IMR-90 (cell line): Measurements from ENCODE around the gene CDK17. TPM values are rescaled to one million over a fixed set of nuclear protein-coding genes. Genes with fewer than 3 reads are reported as not detected.
A peak's percentile ranks its signal among the peaks of the same experiment; 100 is the strongest.
"Not testable (repeated sequence)": the region's sequence is repeated elsewhere in the genome, so short reads cannot be mapped to it uniquely, and the experiment has no call there.

Experiments used
- ATAC-seq: fragments of 200-7000 bp; cut with Tn5 transposase; 2 replicates; pipeline ENCODE4 v1.9.1; 2020; ENCODE audit warnings: low read depth, mild to moderate bottlenecking, moderate library complexity
- BruUV-seq: library from RNA; stranded (reverse); fragments of 400-500 nt; replicated peaks from 2 replicates; lab custom pipeline; 2021; lab: Mats Ljungman, UMichigan
- CTCF ChIA-PET: fragments of 300-600 bp; formaldehyde crosslinking; extraction: SDS; loops from one replicate; lab custom pipeline; 2021; ENCODE audit warnings: antibody characterized with exemption; lab: Yijun Ruan, JAX
- POLR2A ChIA-PET: fragments of 300-600 bp; sonication (Branson Sonifier 250); formaldehyde crosslinking; loops from one replicate; lab custom pipeline; 2022; ENCODE audit warnings: antibody characterized with exemption; ENCODE audit not compliant: unreplicated experiment; lab: Charles Lee
- DNase-seq: peaks from one replicate; pipeline ENCODE4 v3.0.0; 2013
- H2AFZ ChIP-seq: replicated peaks from 2 replicates; pipeline ENCODE3; 2013; ENCODE audit warnings: low read length, mild to moderate bottlenecking; ENCODE audit not compliant: poor library complexity
- H2AK5ac ChIP-seq: 2 replicates; pipeline ENCODE4 v1.6.1; 2013; ENCODE audit warnings: low read depth, low read length, inconsistent platforms
- H2AK9ac ChIP-seq: replicated peaks from 2 replicates; pipeline ENCODE3; 2013; ENCODE audit warnings: mild to moderate bottlenecking, low read depth, low read length, moderate library complexity; ENCODE audit not compliant: poor library complexity
- H2BK120ac ChIP-seq: 2 replicates; pipeline ENCODE4 v1.6.1; 2013; ENCODE audit warnings: low read depth, low read length, inconsistent platforms
- H2BK15ac ChIP-seq: 3 replicates; pipeline ENCODE4 v1.6.1; 2013; ENCODE audit warnings: low read depth, low read length, inconsistent platforms
- H2BK20ac ChIP-seq: 2 replicates; pipeline ENCODE4 v1.6.1; 2013; ENCODE audit warnings: low read depth, mild to moderate bottlenecking, inconsistent platforms, low read length, moderate library complexity
- H2BK5ac ChIP-seq: 2 replicates; pipeline ENCODE4 v1.6.1; 2013; ENCODE audit warnings: mild to moderate bottlenecking, low read depth, low read length, inconsistent platforms; ENCODE audit not compliant: poor library complexity, severe bottlenecking
- H3K14ac ChIP-seq: replicated peaks from 2 replicates; pipeline ENCODE4 v1.6.1; 2013; ENCODE audit warnings: low read depth, low read length, inconsistent platforms
- H3K18ac ChIP-seq: 2 replicates; pipeline ENCODE4 v1.6.1; 2013; ENCODE audit warnings: low read depth, low read length, control low read depth
- H3K23ac ChIP-seq: 2 replicates; pipeline ENCODE4 v1.6.1; 2013; ENCODE audit warnings: low read depth, low read length, inconsistent platforms
- H3K27ac ChIP-seq: 2 replicates; pipeline ENCODE4 v1.5.1; 2013; ENCODE audit warnings: mild to moderate bottlenecking, control low read depth, low read length; ENCODE audit not compliant: insufficient read depth
- H3K27me3 ChIP-seq: 2 replicates; pipeline ENCODE4 v1.6.1; 2013; ENCODE audit warnings: low read length; ENCODE audit not compliant: control insufficient read depth, insufficient read depth
- H3K36me3 ChIP-seq: 2 replicates; pipeline ENCODE4 v1.6.1; 2013; ENCODE audit warnings: low read length, mixed read lengths; ENCODE audit not compliant: control insufficient read depth, insufficient read depth
- H3K4ac ChIP-seq: 2 replicates; pipeline ENCODE4 v1.6.1; 2013; ENCODE audit warnings: low read depth, low read length, inconsistent platforms
- H3K4me1 ChIP-seq: 2 replicates; pipeline ENCODE4 v1.6.1; 2013; ENCODE audit warnings: low read length, mixed read lengths; ENCODE audit not compliant: control insufficient read depth, insufficient read depth
- H3K4me2 ChIP-seq: 2 replicates; pipeline ENCODE4 v1.6.1; 2013; ENCODE audit warnings: low read depth, mild to moderate bottlenecking, control low read depth, low read length, moderate library complexity
- H3K4me3 ChIP-seq: 2 replicates; pipeline ENCODE4 v1.5.1; 2013; ENCODE audit warnings: low read depth, mild to moderate bottlenecking, control low read depth, low read length, moderate library complexity; ENCODE audit not compliant: insufficient read depth
- H3K56ac ChIP-seq: 2 replicates; pipeline ENCODE4 v1.6.1; 2013; ENCODE audit warnings: low read length, inconsistent platforms; ENCODE audit not compliant: insufficient read depth; ENCODE audit errors: extremely low read depth
- H3K79me1 ChIP-seq, 2 experiments: 2 replicates each; pipeline ENCODE4 v1.6.1; 2013; ENCODE audit warnings: low read length in 2 of 2, inconsistent platforms in 1 of 2, low read depth in 1 of 2
- H3K9ac ChIP-seq: 2 replicates; pipeline ENCODE4 v1.6.1; 2013; ENCODE audit warnings: low read depth, low read length, control low read depth
- H3K9me1 ChIP-seq: 2 replicates; pipeline ENCODE4 v1.6.1; 2013; ENCODE audit warnings: low read length, inconsistent platforms; ENCODE audit not compliant: insufficient read depth
- H3K9me3 ChIP-seq: 2 replicates; pipeline ENCODE4 v1.6.1; 2013; ENCODE audit warnings: low read length; ENCODE audit not compliant: control insufficient read depth, insufficient read depth
- H4K20me1 ChIP-seq: 2 replicates; pipeline ENCODE4 v1.6.1; 2013; ENCODE audit warnings: low read length, inconsistent platforms; ENCODE audit not compliant: insufficient read depth
- H4K5ac ChIP-seq: 2 replicates; pipeline ENCODE4 v1.6.1; 2013; ENCODE audit warnings: mild to moderate bottlenecking, low read depth, low read length, control low read depth
- H4K8ac ChIP-seq, 2 experiments: 2 replicates each; pipeline ENCODE4 v1.6.1; 2013; ENCODE audit warnings: low read depth in 2 of 2, low read length in 2 of 2, control low read depth in 1 of 2, inconsistent platforms in 1 of 2
- H4K91ac ChIP-seq: 2 replicates; pipeline ENCODE4 v1.6.1; 2013; ENCODE audit warnings: low read depth, low read length, inconsistent platforms; ENCODE audit not compliant: insufficient read depth
- WGBS, 2 experiments: methylation state at CpG; one replicate each; pipeline versions ENCODE4 v1.1.5 to v1.1.7; 2013; ENCODE audit warnings: missing lambda C conversion rate in 2 of 2; ENCODE audit not compliant: insufficient read length in 1 of 2; ENCODE audit errors: extremely low coverage in 2 of 2; 5-methylcytosine and 5-hydroxymethylcytosine counted together
- dilution Hi-C: fragments of 300-500 bp; cut with HindIII; formaldehyde crosslinking; loops from one replicate; pipeline ENCODE4 v1.14.3; 2018; ENCODE audit warnings: low sequenced_read_pairs; ENCODE audit not compliant: unreplicated experiment
- in situ Hi-C: fragments of 300-500 bp; cut with MboI; formaldehyde crosslinking; loops from 3 replicates; pipeline ENCODE4 v1.14.3; 2019; ENCODE audit warnings: low sequenced_read_pairs, inconsistent platforms, mixed read lengths
- intact Hi-C: fragments of 100-400 bp; cut with micrococcal nuclease; formaldehyde crosslinking; loops from 2 replicates; pipeline ENCODE4 v1.10.0; 2022
- polyA plus RNA-seq, 3 experiments: library from polyadenylated mRNA; depleted of rRNA; stranded (reverse); fragments of >200 nt; gene quantifications; 2 replicates each; pipeline ENCODE4 v1.2.3, GENCODE V29; 2012; ENCODE audit warnings: low replicate concordance in 1 of 3
- total RNA-seq: library from RNA; depleted of rRNA; stranded (reverse); fragments of >200 nt; gene quantifications from 2 replicates; pipeline ENCODE4 v1.2.3, GENCODE V29; 2012

The CDK17 gene
- total and polyA plus RNA-seq, 2 of the 4 experiments (the other 2 are of a cell fraction) = 14.5 to 50.2 TPM

GRCh38 chr12:96393229-96393628, 7.0 kb downstream of the CDK17 start:
- H4K8ac ChIP-seq, BruUV-seq, H2AK9ac ChIP-seq, CTCF ChIA-PET, H3K18ac ChIP-seq, H3K23ac ChIP-seq, in situ Hi-C loops, H2BK15ac ChIP-seq, H3K56ac ChIP-seq, H2BK120ac ChIP-seq, ATAC-seq, H3K4me3 ChIP-seq, H2AFZ ChIP-seq, H2BK5ac ChIP-seq, H3K4me1 ChIP-seq, H3K9me3 ChIP-seq, H4K5ac ChIP-seq, H4K91ac ChIP-seq, H2BK20ac ChIP-seq, dilution Hi-C loops, H3K4ac ChIP-seq, H3K4me2 ChIP-seq, DNase-seq, H3K9ac ChIP-seq, H3K14ac ChIP-seq, H3K27ac ChIP-seq, H3K36me3 ChIP-seq, H3K27me3 ChIP-seq: not testable (repeated sequence)
- intact Hi-C loops = loop anchor here (10.0 kb wide), 1 partner anchor 118 kb away; no protein-coding TSS in a partner anchor
- POLR2A ChIA-PET = interaction anchor here (0.6 kb wide), 1 partner anchor 92 kb away, joined by 17 read pairs; no protein-coding TSS in a partner anchor
- Histone ChIP-seq H2AK5ac (peak overlapping the region; percentile 62; the same call in 1 of the 2 replicates), H3K9me1 (peaks cover 12% of the 10 kb centered on the region; the same call in 1 of the 2 replicates), H3K79me1 (peaks cover 0 to 47% of the 10 kb centered on the region in 2 experiments; a peak in 3 of 4 replicates), H4K20me1 (peaks cover 87% of the 10 kb centered on the region)
- WGBS, 2 experiments = no CpG with 5 or more reads among the region's 5 CpGs
